OCI-LY7 (cell line): ENCODE results near the gene HS1BP3. TPM values are rescaled to one million over a fixed set of nuclear protein-coding genes. Genes with fewer than 3 reads are reported as not detected.

Source experiments
- Bru-seq: library from RNA; stranded (reverse); fragments of 400-500 nt; gene quantifications from one replicate; lab custom pipeline; 2021; lab: Mats Ljungman, UMichigan
- BruChase-seq, 2 experiments: library from RNA; stranded (reverse); fragments of 400-500 nt; gene quantifications; one replicate each; lab custom pipeline; 2021; lab: Mats Ljungman, UMichigan
- BruUV-seq: library from RNA; stranded (reverse); fragments of 400-500 nt; replicated peaks from 2 replicates; lab custom pipeline; 2021; lab: Mats Ljungman, UMichigan
- CTCF ChIA-PET: fragments of 300-600 bp; sonication (Branson Sonifier 250); formaldehyde crosslinking; loops from one replicate; lab custom pipeline; 2022; ENCODE audit warnings: antibody characterized with exemption; ENCODE audit not compliant: unreplicated experiment; lab: Charles Lee
- POLR2A ChIA-PET: fragments of 300-600 bp; sonication (Branson Sonifier 250); formaldehyde crosslinking; loops from one replicate; lab custom pipeline; 2022; ENCODE audit warnings: antibody characterized with exemption; lab: Charles Lee
- DNase-seq: peaks from one replicate; pipeline ENCODE4 v3.0.0-alpha.2; 2015; ENCODE audit warnings: low spot score
- H2AFZ ChIP-seq: fragments of 200-600 bp; sonication (generic), shearing (Covaris generic); 2 replicates; pipeline ENCODE4 v1.6.1; 2014; ENCODE audit warnings: mild to moderate bottlenecking, antibody characterized with exemption, low read length, moderate library complexity
- H3K27ac ChIP-seq: fragments of 200-600 bp; sonication (generic); 2 replicates; pipeline ENCODE4 v1.5.1; 2014; ENCODE audit warnings: mixed run types, low read depth, mild to moderate bottlenecking, moderate library complexity, low read length, inconsistent platforms; ENCODE audit not compliant: poor library complexity, severe bottlenecking
- H3K36me3 ChIP-seq: fragments of 200-600 bp; sonication (generic); 2 replicates; pipeline ENCODE4 v1.6.1; 2014; ENCODE audit warnings: mild to moderate bottlenecking, antibody characterized with exemption, low read length, moderate library complexity, mixed read lengths; ENCODE audit not compliant: insufficient read depth
- H3K4me1 ChIP-seq: fragments of 200-600 bp; sonication (generic); 2 replicates; pipeline ENCODE4 v1.5.1; 2014; ENCODE audit warnings: mild to moderate bottlenecking, low read length; ENCODE audit not compliant: insufficient read depth, poor library complexity, severe bottlenecking
- H3K4me2 ChIP-seq: fragments of 200-600 bp; sonication (generic); 2 replicates; pipeline ENCODE4 v1.6.1; 2014; ENCODE audit warnings: mild to moderate bottlenecking, low read length
- H3K4me3 ChIP-seq: fragments of 200-600 bp; sonication (generic); 2 replicates; pipeline ENCODE4 v1.5.1; 2014; ENCODE audit warnings: mild to moderate bottlenecking, low read depth, low read length; ENCODE audit not compliant: poor library complexity, severe bottlenecking
- H3K79me2 ChIP-seq: fragments of 200-600 bp; sonication (generic); 2 replicates; pipeline ENCODE4 v1.6.1; 2016; ENCODE audit warnings: low read depth, mild to moderate bottlenecking, low read length, moderate library complexity, mixed read lengths; ENCODE audit not compliant: insufficient read depth
- H3K9me2 ChIP-seq: fragments of 200-600 bp; sonication (generic); 2 replicates; pipeline ENCODE4 v1.6.1; 2016; ENCODE audit warnings: mild to moderate bottlenecking, low read length, mixed read lengths; ENCODE audit not compliant: insufficient read depth
- H3K9me3 ChIP-seq: fragments of 200-600 bp; sonication (generic); 2 replicates; pipeline ENCODE4 v1.6.1; 2014; ENCODE audit warnings: mild to moderate bottlenecking, mixed run types, low read length, mixed read lengths
- H4K20me1 ChIP-seq: fragments of 200-600 bp; sonication (generic); 2 replicates; pipeline ENCODE4 v1.6.1; 2014; ENCODE audit warnings: mild to moderate bottlenecking, antibody characterized with exemption, low read length, moderate library complexity, mixed read lengths; ENCODE audit not compliant: insufficient read depth
- CTCF ChIP-seq: fragments of 200-600 bp; sonication (generic); conservative IDR thresholded peaks from 2 replicates; pipeline ENCODE4 v1.5.1; 2014; ENCODE audit warnings: mild to moderate bottlenecking, antibody characterized with exemption, low read length, moderate library complexity, mixed read lengths
- EZH2phosphoT487 ChIP-seq: fragments of 200-600 bp; sonication (generic); IDR thresholded peaks from 2 replicates; pipeline ENCODE4 v1.6.1; 2018; ENCODE audit warnings: low read depth, borderline replicate concordance, mild to moderate bottlenecking, mixed run types, antibody characterized with exemption, low read length, moderate library complexity, mixed read lengths
- intact Hi-C: fragments of 100-400 bp; cut with micrococcal nuclease; formaldehyde crosslinking; loops from one replicate; pipeline ENCODE4 v1.10.0; 2022; ENCODE audit not compliant: unreplicated experiment
- long read RNA-seq: library from polyadenylated mRNA; stranded (forward); transcript quantifications from one replicate; pipeline ENCODE4 v2.0.0, GENCODE V29; 2022
- total RNA-seq, 2 experiments: library from RNA; depleted of rRNA in 1 of 2; stranded (reverse); fragments of >200 nt in 1 of 2; shearing (Covaris generic) in 1 of 2; gene quantifications; 2 replicates each; pipeline ENCODE4 v1.2.3, GENCODE V29; 2014 to 2022

Gene HS1BP3
- 9.5 and 10.6 TPM in 2 replicates for total RNA-seq (2014; rRNA removed; shearing (Covaris generic))
- 15.0 and 15.2 TPM in 2 replicates for total RNA-seq (2022)
- percentile 46 among the genes with signal in this experiment for Bru-seq, nascent RNA
- percentile 41 among the genes with signal in this experiment for BruChase-seq, experiment 1, labeled RNA remaining after a 6-hour chase
- BruChase-seq, experiment 2, labeled RNA remaining after a 2-hour chase = percentile 45 among the genes with signal in this experiment
- long read RNA-seq, partial matches to known transcripts = 4 of 9 reads
- long read RNA-seq, other reads (novel, unspliced or antisense) = 3 of 9 reads

- Histone ChIP-seq H3K4me1 (peaks cover 15% of the 10 kb centered on the region), H3K9me2 (no peaks in the 10 kb centered on the region), H3K4me2 (peak within 1 kb of the TSS; percentile 84), H3K36me3 (no peaks in the 10 kb centered on the region), H3K79me2 (no peaks in the 10 kb centered on the region), H3K27ac (peak within 1 kb of the TSS; percentile 26), H3K4me3 (peak within 1 kb of the TSS; percentile 77), H3K9me3 (no peaks in the 10 kb centered on the region), H4K20me1 (no peaks in the 10 kb centered on the region), H2AFZ (peak within 1 kb of the TSS; percentile 99)
- TF ChIP-seq CTCF (peak; percentile 76), EZH2phosphoT487 (no peak)
- peak; percentile 88 for DNase-seq
- no TSS peak for BruUV-seq
- intact Hi-C loops = no loop called here
- CTCF ChIA-PET = interaction anchor here (0.8 to 1.8 kb wide), 7 partner anchors 9 to 52 kb away, joined by 3 to 12 read pairs (median 4); no protein-coding TSS in a partner anchor
- POLR2A ChIA-PET = interaction anchor here (0.6 to 3.6 kb wide), 10 partner anchors 25 to 597 kb away, joined by 3 to 24 read pairs (median 3); partner anchors contain the start of gene LDAH
These were observed at the start of gene HS1BP3 for GRCh38 chr2:20650877-20651730. HS1BP3 (minus strand) TSS chr2:20651098; CDS start chr2:20651063, 35 bp downstream.

- intact Hi-C loops = no loop called here
- no peaks in the 10 kb centered on the region for H3K9me2 ChIP-seq
- POLR2A ChIA-PET = interaction anchor here (0.6 to 4.0 kb wide), 8 partner anchors 9 to 232 kb away, joined by 3 to 28 read pairs (median 4); no protein-coding TSS in a partner anchor
- BruUV-seq = no TSS peak
- no peaks in the 10 kb centered on the region for H3K79me2 ChIP-seq
- H3K4me1 ChIP-seq = peaks cover 43% of the 10 kb centered on the region
- TF ChIP-seq EZH2phosphoT487 (no peak), CTCF (no peak)
- H3K4me2 ChIP-seq = peak overlapping the region; percentile 41
- H2AFZ ChIP-seq = peak overlapping the region; percentile 0; the same call in 1 of the 2 replicates
- H3K27ac ChIP-seq = peak overlapping the region; percentile 41
- H3K4me3 ChIP-seq = no peak overlapping the region
- no peaks in the 10 kb centered on the region for H3K9me3 ChIP-seq
- no peaks in the 10 kb centered on the region for H4K20me1 ChIP-seq
- DNase-seq = no peak
- CTCF ChIA-PET = no interaction called here
- peaks cover 29% of the 10 kb centered on the region for H3K36me3 ChIP-seq
These were observed 48.2 kb upstream of the HS1BP3 start for GRCh38 chr2:20698916-20699613.
